NCI-H1105 treated with DMSO at 0.1 percent for 48 hours (cell line): ENCODE data around the gene PLEKHN1.
A peak's percentile ranks its signal among the peaks of the same experiment; 100 is the strongest.

ENCODE experiments used
- DNase-seq: peaks from one replicate; lab custom pipeline; 2025; lab: John Stamatoyannopoulos, UW

Gene PLEKHN1

DNA sequence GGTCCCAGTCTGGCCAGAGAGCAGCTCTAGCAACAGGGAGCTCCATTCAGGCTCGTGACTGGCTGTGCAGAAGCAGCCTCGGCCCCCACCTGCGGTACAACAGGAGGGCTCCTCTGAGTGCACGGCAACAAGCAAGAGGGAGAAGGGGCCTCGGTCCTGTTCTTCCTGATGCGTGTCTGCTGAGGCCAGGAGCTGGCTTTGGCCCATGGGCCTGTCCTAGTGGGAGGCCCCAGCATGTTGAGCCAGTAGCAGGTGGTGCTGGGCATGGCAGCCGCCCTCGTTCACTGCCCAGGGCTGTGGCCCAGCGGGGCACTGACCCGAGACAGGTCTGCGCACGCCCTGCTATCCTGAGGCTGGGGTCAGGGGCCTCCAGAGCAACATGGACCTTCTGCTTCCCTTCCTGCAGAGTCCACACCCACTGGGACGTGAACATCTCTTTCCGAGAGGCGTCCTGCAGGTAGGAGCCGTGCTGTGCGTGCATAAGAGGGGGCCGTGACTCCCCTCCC lies 35.6 kb upstream of the PLEKHN1 start:
- DNase-seq, result no peak

DNA sequence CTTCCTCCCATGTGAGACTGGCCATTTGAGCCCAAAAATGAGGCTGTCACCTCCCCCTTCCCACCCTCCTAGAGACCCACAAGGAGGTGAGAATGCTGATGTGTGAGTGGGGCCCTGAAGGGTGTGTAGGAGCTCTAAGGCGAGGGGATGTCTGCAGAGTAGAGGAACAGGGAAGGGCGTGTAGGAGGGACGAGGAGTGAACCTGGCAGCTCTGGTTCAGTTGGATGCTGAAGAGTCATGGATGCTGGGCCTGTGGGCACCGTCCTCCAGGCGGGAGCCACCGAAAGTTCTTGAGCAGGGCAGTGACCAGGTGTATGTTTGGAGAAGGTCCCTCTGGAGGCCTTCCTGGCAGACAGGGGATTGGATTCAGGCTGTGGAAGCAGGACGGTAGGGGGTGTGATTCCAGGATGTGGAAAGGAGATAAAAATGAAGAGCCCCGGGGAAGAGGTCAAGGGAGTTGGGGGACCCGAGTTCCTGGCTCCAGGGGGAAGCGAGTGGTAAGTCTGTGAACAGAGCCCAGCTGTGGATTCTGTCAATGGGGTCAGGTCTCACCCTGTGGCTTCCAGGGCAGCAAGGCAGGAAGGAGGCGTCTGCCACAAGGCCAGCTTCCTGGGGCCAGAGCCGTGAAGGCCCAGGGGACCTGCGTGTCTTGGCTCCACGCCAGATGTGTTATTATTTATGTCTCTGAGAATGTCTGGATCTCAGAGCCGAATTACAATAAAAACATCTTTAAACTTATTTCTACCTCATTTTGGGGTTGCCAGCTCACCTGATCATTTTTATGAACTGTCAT lies 34.7 kb upstream of the PLEKHN1 start:
- no peak for DNase-seq

DNA sequence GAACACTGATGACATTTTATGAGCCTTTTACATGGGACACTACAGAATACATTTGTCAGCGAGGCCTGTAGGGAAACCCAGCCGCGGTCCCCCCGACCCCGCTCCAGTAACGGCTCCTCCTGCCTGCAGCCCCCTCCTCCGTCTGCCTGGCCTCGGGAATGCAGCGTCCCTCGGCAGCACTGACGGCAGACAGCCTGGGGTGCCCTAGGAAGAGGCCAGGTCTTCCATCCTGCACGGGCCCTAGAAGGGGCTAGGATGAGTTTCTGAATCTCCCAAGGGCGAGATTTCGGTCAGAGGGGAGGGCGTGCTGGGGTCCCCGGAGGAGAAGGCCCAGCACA lies 34.1 kb upstream of the PLEKHN1 start:
- no peak for DNase-seq

DNA sequence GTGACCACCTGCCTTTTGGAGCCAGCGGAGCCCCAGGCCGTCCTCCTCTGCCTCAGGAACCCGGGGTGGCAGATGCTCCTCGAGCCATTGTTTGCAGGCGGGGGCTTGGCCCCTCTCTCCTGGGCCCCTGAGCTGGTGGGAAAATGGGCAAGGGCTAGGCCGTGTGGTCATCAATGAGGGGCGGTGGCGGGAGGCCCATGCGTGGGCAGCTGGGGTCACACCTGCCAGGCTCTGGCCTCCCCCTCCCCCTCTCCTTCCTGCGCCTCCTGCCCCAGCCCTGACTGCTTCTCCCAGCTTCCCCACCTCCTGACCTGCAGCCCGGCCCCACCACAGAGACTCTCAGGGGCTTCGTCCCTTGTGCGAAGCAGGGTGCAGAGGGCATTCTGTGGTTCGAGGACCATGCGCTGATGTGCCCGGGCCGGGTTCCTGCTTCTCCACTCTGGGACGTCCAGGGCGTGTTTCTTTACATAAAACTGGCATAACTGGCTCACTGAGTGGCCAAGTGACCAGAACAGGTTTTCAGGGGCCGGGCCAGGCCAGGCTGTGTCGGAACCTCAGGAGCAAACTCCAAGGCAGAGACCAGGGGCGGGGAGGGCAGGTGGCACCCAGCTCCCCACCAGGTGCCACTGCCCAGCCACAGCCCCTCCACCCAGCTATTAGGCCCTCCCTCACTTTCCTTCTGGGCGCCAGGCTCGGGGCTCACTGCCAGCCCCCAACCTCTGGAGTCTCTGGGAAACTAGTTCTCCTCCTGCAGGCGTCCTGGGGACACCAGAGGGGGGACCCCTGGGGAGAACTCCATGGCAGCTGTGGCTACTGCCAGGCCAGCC lies 33.3 kb upstream of the PLEKHN1 start:
- no peak for DNase-seq

DNA sequence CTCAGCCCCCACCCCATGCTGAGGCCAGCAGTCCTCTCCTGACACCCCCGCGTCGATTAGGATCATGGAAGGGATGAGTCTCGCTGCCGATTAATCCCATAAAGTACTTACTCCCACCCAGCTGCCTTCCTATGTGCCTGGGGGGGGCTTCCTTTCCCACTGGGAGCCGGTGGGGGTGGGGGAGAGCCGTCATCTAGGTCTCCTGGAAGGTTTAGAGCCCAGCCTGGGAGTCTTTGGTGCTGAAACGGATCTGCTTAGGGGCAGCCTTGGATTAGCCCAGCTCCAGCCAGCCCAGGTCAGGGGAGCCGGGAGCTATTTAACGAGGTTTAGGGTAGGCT lies 32.7 kb upstream of the PLEKHN1 start:
- no peak for DNase-seq

DNA sequence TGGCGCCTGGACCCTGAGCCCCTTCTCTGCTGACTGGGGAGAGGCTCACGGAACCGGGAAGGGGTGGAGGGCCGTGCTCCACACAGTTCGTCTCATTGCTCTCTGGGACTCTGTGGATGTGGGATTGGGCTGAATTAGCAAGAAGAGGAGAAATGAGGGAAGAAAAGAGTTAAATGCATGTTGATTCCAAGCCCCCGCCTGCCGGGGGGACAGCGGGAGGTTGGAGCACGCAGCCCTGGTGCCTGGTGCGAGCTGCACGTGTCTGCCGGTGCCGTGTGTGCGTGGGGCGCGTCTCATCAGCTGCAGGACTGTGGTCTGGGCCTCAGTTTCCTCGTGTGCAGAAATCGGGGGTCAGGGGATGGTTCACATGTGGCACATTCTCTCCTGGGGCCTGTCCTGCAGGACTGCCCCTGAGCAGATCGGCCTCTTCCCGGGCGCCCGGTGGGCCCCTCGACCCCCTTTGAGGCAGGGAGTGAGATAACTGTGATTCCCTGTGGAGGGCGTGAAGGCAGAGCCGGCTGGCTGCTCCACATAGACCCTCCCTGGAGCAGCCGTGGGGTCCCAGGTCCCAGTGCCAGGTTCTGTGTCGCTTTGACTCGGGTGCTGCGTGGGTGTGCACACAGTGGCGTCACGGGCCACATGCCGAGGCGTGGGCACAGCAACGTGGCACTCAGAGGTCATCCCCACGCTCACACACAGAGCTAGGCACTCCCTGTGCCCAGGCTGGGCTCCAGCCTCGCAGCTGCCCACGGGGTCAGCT lies 31.1 kb upstream of the PLEKHN1 start:
- DNase-seq, result no peak

DNA sequence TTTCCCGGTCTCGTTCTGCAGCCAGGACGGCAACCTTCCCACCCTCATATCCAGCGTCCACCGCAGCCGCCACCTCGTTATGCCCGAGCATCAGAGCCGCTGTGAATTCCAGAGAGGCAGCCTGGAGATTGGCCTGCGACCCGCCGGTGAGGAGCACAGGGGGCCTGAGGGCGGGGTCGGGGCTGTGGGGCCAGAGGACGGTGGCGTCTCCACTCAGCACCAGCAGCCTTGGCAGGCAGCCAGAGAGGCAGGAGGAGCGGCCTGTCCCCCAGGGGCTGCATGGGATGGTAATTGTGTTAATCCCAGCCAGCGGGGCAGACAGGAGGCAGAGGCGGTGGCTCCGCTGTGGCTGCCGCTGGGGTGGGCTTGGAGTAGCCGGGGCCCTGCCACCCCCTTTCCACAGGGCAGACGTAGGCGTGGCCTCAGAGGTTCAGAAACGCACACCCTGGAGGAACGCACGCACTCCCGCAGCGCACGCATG lies 30.5 kb upstream of the PLEKHN1 start:
- peak; percentile 63 for DNase-seq

DNA sequence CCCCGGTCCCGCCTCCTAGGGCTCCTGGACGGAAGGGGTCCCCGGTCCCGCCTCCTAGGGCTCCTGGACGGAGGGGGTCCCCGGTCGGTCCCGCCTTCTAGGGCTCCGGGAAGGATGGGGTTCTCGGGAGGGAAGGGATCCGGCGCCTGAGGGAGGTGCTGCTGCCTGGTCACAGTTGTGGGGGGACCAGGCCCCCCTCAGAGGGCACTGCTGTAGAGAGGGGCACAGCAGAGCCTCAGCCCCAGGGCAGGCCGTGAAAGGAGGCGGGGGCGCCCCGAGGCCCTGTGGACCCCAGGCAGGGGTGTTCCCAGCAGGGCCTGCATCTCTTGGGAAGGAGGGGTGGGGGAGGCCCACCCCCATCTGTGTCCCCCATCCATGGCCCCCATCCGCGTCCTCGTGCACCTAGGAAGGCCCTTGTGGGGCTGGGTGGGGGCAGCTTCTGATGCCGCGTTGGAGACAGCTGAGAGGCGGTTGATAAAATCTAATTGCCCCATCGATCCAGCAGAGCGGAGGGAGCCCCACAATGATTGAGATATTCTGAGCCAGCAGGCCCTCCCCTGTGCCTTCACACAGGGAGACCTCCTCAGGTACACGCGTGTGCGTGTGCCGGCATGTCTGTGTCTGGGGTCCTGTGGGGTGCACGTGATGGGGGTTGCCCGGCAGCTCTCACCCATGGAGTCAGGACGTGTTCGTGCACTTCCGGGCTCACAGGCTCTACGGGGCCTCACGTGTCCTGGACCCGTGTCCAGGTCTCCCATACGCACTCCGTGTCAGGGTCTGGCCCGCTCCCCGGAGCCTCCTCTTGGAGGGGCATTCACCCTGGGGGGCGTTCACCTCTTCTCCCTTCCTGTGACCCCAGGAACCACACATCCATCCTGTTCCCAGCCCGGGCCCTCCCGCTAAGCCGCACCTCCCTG lies 29.7 kb upstream of the PLEKHN1 start:
- DNase-seq, result no peak

DNA sequence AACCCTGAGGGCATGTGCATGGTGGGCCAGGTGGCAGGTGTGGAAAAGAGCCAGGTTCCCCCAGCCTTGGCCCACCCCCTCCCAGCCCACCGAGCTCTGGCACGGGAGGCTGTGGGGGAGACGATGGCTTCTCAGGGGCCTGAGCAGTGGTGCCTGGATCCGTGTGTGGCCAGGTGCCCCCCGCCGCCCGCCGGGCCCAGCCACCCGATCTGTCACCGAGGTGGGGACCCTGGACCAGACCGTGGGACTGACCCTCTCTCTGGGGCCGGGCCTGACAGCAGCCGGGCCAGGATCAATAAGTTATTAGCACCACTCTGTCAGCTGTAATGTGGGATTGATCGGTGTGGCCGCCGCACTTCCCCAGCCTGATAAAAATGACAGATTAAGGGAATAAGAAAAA lies 28.8 kb upstream of the PLEKHN1 start:
- no peak for DNase-seq

DNA sequence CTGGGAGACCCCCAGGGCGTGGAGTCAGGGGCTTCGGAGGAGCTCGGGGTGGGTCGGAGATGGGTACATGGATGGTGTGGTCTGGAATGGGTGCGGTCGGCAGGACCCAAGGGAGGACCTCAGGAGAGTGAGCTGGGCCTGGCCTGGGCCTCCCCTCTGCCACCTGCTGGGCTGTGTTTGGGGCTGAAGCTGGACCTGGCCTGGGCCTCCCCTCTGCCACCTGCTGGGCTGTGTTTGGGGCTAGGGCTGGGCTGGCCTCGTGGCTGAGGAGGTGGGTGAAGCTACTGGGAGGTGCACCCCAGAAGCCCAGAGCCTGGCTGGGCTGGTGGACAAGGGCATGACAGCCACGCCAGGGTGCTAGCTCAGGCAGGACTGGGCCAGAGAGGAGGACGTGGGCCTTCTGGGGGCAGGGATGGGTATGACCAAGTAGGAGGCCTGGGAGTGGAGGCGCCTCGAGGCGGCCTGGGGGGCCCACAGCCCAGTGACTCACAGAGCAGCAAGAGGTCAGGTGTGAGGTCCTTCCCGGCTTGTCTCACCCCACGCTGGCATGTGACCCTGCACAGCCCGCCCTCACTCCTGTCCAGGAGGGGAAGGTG lies 28.1 kb upstream of the PLEKHN1 start:
- no peak for DNase-seq

DNA sequence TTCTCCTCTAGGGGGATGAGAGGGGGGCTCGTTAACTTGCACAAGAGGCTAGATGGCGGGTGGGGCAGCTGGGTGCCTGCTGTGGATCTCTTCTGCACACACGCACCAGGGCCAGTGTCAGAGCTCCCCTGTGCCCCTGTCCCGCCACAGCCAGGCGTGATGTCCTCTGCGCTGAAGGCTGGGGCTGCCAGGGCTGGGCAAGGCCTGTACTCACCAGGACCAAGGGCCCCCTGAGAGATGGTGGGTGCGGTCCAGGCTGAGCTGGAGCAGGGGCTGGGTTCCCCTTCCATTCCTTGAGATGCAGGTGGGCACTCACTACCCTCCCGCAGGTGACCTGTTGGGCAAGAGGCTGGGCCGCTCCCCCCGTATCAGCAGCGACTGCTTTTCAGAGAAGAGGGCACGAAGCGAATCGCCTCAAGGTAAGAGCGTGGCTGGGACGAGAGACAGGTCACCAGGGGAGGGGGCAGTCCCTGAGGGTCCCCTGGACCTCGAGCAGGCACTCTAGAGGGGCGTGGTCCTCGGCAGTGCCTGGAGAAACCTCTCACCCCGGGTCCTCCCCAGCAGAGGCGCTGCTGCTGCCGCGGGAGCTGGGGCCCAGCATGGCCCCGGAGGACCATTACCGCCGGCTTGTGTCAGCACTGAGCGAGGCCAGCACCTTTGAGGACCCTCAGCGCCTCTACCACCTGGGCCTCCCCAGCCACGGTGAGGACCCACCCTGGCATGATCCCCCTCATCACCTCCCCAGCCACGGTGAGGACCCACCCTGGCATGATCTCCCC lies 27.4 kb upstream of the PLEKHN1 start:
- no peak for DNase-seq

DNA sequence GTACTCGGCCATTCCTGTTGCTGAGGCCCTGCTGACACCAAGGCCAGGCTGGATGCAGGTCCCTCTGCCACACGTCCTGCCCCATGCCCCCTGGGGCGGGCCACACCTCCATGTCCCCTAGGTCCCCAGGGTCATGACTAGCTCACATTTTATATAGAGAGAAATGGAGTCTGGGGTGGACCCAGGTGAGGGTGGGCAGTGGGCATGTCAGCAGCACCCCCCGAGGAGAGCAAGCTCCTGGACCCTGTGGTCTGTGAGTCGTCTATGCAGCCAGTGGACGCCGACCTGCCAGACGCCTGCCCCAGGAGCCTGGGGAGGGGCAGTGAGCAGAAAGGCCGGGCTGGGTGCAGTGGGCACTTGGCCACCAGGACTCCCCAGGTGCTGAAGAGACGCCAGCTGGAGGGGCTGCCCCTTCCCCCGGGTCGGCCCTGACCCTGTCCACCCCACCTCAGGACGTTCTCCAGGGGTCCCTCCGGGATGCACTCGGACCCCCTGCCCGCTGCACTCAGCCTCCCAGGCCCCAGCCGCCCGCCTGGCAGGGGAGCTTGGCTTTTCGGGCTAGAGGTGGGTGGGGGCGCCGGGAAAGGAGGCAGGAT lies 26.7 kb upstream of the PLEKHN1 start:
- DNase-seq, result no peak

DNA sequence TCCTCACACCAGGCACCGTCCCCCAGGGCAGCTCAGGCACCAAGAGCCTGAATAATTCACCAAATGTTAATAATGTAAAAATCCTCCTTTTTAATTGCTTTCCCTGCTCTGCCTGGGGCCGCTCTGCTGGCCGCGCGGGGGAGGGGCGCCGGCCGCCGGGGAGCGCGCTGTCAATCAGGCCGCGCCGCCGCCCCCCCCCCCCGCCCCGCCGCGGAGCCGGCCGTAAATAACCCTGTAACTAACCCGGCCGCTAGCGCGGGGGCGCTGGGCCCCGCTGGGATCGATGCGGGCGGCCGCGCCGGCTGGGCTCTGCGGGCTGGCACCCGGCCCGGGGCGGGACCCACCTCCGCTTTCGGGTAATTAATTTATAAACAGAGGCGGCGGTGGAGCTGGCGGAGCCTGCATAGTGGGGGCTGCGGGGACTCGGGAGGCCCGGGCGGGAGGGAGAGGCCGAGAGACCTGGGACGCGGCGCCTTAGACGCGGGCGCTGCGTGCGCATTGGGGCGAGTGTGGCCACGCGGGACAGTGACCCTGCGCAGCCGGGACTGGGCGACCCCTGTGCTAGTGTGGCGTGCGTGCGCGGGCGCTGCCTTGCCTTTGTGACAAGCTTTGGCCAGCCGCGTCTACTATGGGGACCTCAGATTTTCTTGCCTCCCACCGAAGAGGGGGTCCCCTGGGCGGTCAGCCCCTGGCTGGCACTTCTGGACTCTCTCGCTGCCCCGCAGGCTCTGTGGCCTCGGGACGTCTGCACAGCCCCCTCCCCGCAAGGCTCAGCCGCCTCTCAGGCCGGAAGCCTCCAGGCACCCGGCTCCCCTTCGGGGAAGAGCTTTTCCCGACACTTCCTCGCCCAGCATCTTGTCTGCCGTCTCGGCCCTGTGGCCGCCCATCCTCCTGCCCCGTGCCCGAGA lies 25.9 kb upstream of the PLEKHN1 start:
- DNase-seq, result peak; percentile 60

DNA sequence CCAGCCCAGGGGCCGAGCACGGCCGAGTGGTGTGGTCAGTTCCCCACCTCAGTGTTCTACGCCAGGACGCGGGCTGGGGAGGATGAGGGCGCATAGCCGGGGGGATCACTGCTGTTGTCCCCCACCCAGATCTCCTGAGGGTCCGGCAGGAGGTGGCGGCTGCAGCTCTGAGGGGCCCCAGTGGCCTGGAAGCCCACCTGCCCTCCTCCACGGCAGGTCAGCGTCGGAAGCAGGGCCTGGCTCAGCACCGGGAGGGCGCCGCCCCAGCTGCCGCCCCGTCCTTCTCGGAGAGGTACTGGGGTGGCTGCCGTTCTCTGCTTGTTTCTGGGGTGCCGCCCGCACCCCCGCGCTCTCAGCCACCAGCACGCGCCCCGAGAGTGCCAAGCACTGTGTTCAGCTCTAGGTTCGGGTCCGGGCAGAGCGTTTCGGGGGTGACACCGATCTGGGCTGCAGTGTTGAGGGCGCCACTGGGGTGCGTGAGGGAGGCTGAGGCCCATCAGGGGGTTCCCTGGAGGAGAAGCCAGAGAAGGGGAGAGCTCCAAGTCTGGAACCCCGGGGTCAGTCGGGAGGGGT lies 25.2 kb upstream of the PLEKHN1 start:
- no peak for DNase-seq

DNA sequence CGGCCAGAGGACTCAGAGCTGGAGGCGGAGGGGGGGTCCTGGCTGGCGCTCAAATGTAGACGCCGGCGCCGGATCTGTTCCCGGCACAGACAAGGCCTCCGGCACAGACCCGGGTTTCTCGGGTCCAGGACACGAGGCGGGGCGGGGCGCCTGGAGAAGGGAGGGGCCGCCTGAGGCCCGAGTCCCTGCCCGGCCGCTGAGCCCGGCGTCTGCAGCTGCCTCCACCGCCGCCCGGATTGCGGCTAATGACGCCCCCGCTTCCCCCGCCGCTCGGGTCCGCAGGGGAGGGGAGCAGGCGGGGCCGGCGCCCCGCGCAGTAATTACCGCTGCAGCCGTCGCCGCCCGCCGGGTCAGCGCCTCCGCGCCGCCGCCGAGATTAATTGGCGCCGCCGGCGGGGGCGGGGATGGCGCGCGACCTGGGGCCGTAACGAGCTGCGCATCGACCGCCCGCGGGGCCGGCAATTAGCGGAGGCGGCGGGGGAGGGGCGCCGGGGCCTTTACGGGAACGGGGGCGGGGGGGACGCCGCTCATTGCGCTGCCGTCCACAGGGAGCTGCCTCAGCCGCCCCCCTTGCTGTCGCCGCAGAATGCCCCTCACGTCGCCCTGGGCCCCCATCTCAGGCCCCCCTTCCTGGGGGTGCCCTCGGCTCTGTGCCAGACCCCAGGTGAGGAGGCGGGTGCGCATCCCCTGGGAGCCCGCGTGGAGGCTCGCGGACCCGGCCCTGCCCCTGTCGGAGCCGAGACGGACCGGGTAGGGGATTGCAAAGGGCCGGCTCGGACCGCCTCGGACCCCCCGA lies 24.5 kb upstream of the PLEKHN1 start:
- DNase-seq, result peak; percentile 78

DNA sequence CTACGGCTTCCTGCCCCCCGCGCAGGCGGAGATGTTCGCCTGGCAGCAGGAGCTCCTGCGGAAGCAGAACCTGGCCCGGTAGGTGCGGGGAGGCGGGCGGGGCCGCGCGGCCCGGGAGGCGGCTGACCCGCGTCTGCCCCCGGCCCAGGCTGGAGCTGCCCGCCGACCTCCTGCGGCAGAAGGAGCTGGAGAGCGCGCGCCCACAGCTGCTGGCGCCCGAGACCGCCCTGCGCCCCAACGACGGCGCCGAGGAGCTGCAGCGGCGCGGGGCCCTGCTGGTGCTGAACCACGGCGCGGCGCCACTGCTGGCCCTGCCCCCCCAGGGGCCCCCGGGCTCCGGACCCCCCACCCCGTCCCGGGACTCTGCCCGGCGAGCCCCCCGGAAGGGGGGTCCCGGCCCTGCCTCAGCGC lies 23.9 kb upstream of the PLEKHN1 start:
- peak; percentile 48 for DNase-seq

DNA sequence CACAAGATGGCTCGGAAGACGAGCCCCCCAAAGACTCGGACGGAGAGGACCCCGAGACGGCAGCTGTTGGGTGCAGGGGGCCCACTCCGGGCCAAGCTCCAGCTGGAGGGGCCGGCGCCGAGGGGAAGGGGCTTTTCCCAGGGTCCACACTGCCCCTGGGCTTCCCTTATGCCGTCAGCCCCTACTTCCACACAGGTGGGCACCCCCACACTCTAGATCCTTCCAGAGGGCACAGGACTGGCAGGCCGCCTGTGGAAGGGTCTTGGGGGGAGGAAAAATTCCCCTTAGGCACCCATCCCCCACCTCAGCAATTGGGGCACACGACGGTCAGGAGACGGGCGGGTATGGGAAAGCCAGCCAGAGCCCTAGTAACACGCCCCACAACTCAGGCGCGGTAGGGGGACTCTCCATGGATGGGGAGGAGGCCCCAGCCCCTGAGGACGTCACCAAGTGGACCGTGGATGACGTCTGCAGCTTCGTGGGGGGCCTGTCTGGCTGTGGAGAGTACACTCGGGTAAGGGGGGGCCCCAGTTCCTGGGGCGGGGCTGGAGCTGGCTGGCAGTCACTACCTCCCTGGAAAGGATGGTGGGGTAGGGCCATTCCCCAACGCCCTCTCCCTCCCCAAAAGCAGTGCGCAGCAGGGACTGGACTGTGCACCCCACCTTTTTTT lies 23.3 kb upstream of the PLEKHN1 start:
- no peak for DNase-seq
